Cardiac muscle cell (in vitro differentiated cells and primary cell): Measurements from ENCODE around the gene SLC25A34. TPM values are rescaled to one million over a fixed set of nuclear protein-coding genes. Genes with fewer than 3 reads are reported as not detected.

ENCODE experiments used
- DNase-seq, 2 donors: peaks; one replicate each; pipeline versions ENCODE4 v3.0.0 to v3.0.0-alpha.2; 2010 to 2017; ENCODE audit warnings: low read depth in 1 of 2, low spot score in 1 of 2
- H3K27ac ChIP-seq: fragments of 200-600 bp; sonication (generic); 2 replicates; pipeline ENCODE4 v1.5.1; 2016
- H3K27me3 ChIP-seq: fragments of 200-600 bp; sonication (generic); 2 replicates; pipeline ENCODE4 v1.6.0; 2016; ENCODE audit warnings: control low read depth
- H3K36me3 ChIP-seq: fragments of 200-600 bp; sonication (generic); 2 replicates; pipeline ENCODE4 v1.5.1; 2016; ENCODE audit warnings: control low read depth
- H3K4me1 ChIP-seq: fragments of 200-600 bp; sonication (generic); 2 replicates; pipeline ENCODE4 v1.8.1; 2017; ENCODE audit warnings: low read depth, mild to moderate bottlenecking, mixed run types
- H3K4me3 ChIP-seq: fragments of 200-600 bp; sonication (generic); 2 replicates; pipeline ENCODE4 v1.5.1; 2016; ENCODE audit warnings: mild to moderate bottlenecking
- H3K9me3 ChIP-seq: fragments of 200-600 bp; sonication (generic); 2 replicates; pipeline ENCODE4 v1.5.1; 2017; ENCODE audit warnings: low read depth, mild to moderate bottlenecking, control low read depth
- polyA plus RNA-seq: library from polyadenylated mRNA; unstranded; fragments of >200 nt; fragmentation: Nextera tagmentation; extraction: Ambion mirVana; gene quantifications from 2 replicates; pipeline ENCODE4 v1.2.1, GENCODE V29; 2016
- total RNA-seq: library from RNA; depleted of rRNA; stranded (reverse); fragments of >200 nt; gene quantifications from 2 replicates; pipeline ENCODE4 v1.2.3, GENCODE V29; 2016
- TF ChIP-seq, protein P1 (sequence below): IDR thresholded peaks from 2 replicates; pipeline ENCODE4 v1.5.1; 2012; ENCODE audit warnings: low read depth, mild to moderate bottlenecking, low read length

SLC25A34 gene
- total and polyA plus RNA-seq, 2 experiments from 2014 or later = 1.8 to 6.9 TPM

DNA sequence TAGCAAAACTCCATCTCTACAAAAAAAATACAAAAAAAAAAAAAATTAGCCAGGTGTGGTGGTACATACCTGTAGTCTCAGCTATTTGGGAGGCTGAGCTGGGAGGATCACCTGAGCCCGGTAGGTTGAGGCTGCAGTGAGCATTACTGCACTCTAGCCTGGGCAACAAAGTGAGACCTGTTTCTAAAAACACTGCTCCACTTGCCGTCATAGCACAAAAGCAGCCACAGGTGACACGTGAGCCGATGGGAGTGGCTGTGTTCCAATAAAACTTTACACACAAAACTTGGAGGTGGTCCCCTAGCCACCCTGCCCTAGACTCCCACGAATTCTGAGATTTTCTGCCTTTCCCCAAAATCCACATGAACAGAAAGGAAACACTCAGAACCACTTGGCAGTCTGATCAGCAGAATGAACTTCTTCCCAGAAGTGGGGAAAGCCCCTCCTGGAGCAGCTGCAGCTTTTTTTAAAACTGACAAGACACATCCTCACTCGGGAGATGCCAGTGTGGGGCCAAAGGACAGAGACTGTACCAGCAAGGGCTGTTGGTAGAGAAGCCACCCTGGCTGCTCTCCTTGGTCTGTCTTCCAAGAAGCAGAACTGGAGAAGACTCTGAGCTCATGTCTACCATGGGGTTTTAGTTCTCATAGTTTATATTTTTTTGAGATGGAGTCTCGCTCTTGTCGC is 28.7 kb upstream of the SLC25A34 start:
- TF ChIP-seq, protein P1, sequence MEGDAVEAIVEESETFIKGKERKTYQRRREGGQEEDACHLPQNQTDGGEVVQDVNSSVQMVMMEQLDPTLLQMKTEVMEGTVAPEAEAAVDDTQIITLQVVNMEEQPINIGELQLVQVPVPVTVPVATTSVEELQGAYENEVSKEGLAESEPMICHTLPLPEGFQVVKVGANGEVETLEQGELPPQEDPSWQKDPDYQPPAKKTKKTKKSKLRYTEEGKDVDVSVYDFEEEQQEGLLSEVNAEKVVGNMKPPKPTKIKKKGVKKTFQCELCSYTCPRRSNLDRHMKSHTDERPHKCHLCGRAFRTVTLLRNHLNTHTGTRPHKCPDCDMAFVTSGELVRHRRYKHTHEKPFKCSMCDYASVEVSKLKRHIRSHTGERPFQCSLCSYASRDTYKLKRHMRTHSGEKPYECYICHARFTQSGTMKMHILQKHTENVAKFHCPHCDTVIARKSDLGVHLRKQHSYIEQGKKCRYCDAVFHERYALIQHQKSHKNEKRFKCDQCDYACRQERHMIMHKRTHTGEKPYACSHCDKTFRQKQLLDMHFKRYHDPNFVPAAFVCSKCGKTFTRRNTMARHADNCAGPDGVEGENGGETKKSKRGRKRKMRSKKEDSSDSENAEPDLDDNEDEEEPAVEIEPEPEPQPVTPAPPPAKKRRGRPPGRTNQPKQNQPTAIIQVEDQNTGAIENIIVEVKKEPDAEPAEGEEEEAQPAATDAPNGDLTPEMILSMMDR = no peak
- Histone ChIP-seq H3K4me3 (no peak overlapping the region), H3K4me1 (peaks cover 19% of the 10 kb centered on the region), H3K27ac (no peak overlapping the region), H3K27me3 (no peaks in the 10 kb centered on the region), H3K36me3 (no peaks in the 10 kb centered on the region), H3K9me3 (no peaks in the 10 kb centered on the region)
- DNase-seq = no peak

DNA sequence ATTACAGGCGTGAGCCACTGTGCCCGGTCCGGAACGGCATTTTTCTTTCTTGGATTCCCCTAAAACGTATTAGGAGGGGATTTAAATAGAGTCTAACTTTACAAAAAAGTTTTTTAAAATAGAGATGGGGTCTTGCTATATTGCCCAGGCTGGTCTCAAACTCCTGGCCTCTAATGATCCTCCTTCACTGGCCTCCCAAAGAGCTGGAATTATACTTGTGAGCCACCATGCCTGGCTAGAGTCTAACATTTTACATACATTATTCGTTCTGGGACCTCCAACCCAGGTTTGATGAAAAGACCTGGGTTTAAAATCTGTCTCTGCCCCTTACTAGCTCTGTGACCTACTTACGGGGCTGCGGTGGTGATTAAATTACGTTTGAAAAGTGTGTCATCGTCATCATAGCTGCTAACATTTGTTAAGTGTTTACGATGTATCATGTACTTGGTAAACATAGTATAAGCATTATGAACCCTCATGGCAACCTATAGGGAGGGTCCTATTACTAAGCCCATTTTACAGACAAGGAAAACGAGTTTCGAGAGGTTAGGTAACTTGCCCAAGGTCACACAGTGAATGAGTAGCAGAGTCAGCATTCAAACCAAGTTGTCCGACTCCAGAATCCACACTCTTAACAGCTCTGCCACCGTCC is 27.4 kb upstream of the SLC25A34 start:
- Histone ChIP-seq H3K36me3 (no peaks in the 10 kb centered on the region), H3K9me3 (no peaks in the 10 kb centered on the region), H3K4me3 (no peak overlapping the region), H3K4me1 (peaks cover 9% of the 10 kb centered on the region), H3K27ac (no peak overlapping the region), H3K27me3 (no peaks in the 10 kb centered on the region)
- no peak for DNase-seq
- TF ChIP-seq, protein P1 = no peak

DNA sequence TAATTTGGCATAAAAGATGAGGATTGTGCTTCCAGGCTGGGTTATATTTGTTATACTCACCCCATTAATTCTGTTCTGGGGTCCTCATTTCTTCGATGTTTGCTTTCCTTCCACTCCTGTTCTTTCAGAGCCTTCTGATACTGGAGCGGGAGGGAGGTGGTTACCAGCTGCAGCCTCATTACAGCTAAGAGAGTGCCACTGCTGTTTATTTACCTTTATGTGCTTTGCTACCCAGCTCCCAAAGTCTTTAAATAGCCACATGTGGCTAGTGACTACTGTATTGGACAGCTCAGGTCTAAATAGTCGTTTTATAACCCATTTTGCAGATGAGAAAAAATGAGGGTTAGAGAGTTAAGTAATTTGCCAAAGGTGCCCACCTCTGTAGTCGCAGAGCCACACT is 26.8 kb upstream of the SLC25A34 start:
- DNase-seq = no peak
- Histone ChIP-seq H3K27me3 (no peaks in the 10 kb centered on the region), H3K9me3 (no peaks in the 10 kb centered on the region), H3K4me1 (peaks cover 8% of the 10 kb centered on the region), H3K4me3 (no peak overlapping the region), H3K27ac (no peak overlapping the region), H3K36me3 (no peaks in the 10 kb centered on the region)
- TF ChIP-seq, protein P1 = no peak

DNA sequence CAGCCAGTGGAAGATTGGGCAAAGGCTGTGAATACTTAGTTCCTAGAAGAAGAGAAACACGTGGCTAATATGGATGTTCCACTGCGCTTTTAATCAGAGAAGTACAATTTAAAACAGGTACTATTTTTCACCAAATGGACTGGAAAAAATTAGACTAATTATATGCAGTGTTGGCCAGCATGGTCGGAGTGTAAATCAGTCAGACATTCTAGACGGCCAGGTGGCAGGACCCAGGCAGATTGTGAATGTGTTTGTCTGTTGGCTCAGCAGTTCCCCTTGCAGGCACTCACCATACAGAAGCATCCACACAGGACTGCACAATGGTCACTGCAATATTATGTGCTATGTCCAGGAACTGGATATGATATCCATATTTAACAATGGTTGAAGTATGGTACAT is 23.9 kb upstream of the SLC25A34 start:
- H3K27me3 ChIP-seq = no peaks in the 10 kb centered on the region
- TF ChIP-seq, protein P1 = no peak
- H3K4me1 ChIP-seq = peaks cover 18% of the 10 kb centered on the region
- no peak for DNase-seq
- H3K4me3 ChIP-seq = no peak overlapping the region
- H3K36me3 ChIP-seq = peaks cover 8% of the 10 kb centered on the region
- H3K27ac ChIP-seq = no peak overlapping the region
- no peaks in the 10 kb centered on the region for H3K9me3 ChIP-seq

DNA sequence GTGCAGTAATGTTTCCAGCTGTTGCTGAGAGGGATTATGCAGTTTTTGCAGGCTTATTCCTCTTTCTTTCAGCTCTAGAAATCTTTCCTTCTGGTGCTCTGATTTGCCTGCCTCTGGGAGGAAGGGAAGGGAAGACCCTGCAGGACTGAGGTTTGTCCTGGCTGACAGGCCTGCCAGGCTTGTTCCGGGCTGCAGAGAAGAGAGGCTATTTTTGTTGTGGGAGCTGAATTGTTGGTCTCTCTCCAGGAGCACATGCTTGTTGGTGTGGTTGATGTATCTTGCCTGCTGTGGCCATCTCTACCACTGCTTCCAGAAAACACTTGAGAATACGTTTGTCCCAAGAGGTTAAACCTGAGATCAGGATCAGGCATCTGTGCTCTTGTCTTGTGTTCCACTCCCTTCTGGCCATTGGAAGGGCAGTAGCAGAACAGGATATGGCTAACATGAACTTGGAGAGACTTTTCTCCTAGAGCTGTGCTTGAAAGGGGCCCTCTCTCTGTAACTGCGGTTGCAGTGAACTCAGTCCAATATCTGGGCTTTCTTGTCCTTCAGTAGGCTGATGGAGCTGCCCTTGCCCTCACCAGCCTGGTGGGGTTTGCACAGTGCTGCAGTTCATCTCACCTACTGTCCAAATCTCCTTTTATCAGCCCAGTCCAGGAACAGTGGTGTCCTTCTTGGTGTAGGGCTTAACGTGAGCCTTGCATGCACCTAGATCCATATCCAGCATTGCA is 21.5 kb upstream of the SLC25A34 start:
- H3K27ac ChIP-seq = peak overlapping the region; percentile 88
- peaks cover 27% of the 10 kb centered on the region for H3K4me1 ChIP-seq
- peak; percentile 72 to 84 for DNase-seq

More for the DNA sequence above, 21.5 kb upstream of the SLC25A34 start:
- peaks cover 8% of the 10 kb centered on the region for H3K36me3 ChIP-seq
- H3K27me3 ChIP-seq = no peaks in the 10 kb centered on the region
- TF ChIP-seq, protein P1 = no peak
- H3K4me3 ChIP-seq = no peak overlapping the region
- H3K9me3 ChIP-seq = no peaks in the 10 kb centered on the region
